HG03469 (cell line): ENCODE data around the gene GDF7.

ENCODE experiments used
- ATAC-seq: cut with Tn5 transposase; IDR thresholded peaks from one replicate; pipeline ENCODE4 v1.9.1; 2021; ENCODE audit warnings: mild to moderate bottlenecking, moderate library complexity, moderate number of reproducible peaks; ENCODE audit not compliant: unreplicated experiment

GDF7 gene

DNA sequence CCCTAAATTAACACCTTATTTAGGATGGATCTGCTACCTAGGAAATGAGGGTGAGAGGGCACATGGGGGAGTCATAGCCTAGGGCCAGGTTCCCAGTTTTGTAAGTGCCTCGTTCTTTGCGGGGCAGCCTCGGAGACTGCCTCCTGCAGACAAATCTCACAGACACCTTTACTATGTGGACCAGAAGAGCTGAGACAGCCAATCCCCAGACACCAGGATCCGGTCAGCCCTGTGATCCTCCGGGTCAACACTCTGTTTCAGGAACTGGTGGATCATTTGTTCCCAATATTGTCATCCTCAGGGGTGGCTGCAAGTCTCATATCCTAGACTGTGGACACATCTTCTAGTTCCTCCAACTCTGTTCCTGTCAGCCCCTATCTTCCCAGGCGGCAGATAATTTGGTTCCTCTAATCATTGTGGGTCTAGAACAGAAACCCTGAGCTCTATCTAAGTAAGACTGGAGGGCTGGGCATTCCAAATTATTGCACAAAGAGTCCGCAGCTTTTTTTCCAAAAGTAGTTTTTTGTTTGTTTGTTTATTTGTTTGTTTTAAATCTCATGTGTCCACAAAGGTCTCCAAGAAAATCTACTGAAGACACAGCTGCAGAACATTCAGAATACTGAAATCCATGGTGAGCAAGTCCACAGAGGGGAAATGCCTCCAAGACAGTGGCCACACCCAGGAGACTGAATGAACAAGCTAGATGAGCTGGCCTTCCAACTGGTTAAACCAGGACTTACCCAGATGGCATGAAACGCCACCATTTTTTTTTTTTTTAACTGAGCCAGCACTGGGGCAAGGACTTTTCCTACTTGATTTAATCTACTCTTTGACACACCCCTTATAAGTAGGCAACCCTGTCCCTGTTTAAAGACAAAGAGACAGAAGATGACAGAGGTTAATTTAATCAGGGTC lies 6.2 kb upstream of the GDF7 start:
- no peak for ATAC-seq

DNA sequence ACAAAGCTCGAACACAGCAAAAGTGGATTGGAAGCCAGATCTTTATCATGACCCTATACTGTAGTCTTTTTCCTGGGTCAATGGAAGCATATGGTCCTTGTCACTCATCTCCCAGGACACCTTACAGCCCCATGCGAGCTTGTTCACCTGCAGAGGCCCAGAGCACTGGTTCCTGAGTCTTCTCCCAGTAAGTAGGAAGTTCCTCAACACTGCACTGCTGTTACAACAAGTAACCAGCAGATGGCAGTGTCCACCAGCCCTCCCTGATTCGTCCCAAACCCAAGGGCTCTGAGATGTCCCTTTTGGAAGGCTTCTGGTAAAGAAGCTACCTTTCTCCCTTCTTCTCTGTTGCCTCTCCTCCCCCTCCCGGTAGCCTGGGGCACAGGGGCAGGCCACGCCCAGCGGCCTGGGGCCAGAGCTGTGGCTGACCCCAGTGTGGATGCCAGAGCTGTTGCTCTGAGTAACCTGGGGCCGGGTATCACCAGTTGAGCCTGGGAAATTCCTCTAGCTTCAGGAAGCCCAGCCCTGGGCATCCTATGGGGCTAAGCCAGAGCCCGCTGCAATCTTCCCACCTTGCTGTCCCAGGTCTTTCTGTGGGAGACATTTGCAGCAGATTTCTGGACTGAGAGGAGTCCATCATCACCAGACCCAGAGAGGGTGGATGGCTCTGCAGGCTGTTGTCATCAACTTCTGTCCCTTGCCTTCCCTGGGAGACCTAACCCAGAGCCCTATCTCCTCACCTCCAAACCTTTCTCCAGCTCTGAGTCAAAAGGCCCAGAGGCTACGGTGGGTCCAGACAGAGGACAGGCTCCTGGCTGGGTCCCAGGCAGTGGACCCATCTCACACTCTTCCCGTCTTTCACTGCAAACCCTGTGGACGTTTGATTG lies 5.3 kb upstream of the GDF7 start:
- peak; percentile 70 for ATAC-seq

DNA sequence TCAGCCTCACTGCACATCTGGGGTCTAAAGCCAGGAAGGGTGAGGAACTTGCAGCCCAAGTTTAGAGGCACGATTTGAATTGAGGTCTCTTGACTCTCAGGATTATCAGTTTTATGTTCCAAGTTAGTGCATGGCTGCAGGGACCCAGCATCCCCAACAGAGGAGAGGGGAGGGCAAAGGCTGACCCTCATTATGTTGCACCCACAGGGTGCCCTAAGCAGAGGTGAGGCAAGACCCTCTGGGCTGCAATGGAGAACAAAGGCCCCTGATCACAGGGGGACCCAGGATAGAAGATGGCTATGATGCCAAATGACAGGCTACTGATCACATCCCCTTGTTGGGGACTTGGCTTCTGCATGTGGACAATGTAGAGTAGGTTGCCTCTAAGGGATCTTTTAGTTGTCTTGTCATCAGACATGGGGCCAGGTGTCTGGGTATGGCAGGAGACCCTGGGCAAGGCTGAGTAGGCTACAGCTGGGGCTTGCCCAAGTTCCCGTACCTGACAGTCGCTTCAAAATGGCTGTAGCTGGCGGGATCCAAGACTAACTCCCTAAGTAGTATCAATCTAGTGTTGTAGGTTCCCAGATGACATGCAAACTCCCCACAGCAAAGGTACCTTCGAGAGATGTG lies 4.5 kb upstream of the GDF7 start:
- ATAC-seq: no peak

DNA sequence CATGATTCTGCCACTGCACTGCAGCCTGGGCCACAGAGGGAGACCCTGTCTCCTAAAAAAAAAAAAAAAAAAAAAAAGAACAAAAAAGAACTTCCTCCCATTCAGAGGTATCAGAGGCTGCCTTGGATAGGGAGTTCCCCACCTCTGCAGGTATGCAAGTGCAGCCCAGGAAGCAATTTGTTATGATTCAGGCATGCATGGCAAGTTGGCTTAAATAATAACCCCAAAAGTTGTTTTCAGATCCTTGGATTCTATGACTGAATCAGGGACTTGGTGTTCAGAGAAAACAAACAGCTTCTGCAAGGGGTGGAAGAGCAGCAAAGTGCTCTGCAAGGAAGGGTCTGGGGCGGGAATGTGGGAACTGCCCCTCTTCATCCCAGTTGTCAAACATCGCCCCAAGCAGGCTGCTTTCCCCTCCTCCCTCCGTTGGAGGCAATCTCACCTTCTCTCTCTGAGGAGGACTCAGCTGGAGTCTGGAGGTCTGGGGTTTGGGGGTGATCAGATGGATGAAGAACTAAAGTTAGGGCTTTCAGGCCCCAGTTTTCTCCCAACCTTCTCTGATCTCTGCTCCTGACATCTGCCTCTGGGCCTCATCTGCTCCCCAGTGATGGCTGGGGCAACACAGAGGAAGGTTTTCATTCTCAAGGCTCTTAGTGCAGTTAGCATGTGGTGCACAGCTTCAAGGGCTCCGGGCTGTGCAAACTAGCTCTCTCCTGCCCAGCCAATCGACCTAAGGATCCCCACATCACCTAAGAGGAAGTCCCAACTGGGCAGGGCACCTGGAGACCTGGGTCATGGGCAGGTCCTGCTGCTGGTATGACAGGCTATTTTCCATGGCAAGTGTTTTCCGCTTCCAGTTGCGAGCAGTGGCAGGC lies 3.5 kb upstream of the GDF7 start:
- ATAC-seq: no peak

DNA sequence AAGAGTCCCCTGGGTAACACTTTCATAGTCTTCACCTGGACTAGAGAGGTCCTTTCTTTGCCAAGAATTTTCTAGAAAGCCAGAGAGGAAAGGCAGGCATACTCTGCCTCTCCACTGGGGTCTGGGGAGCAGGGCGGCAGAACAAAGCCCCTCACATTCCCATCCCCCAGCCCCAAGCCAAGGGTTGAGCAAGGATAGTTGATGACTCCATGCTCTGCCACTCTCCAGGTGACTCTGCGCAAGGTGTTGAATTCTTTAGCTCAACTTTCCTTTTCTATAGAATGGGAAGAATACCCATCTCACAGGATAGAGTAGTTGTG lies 2.9 kb upstream of the GDF7 start:
- ATAC-seq: no peak

DNA sequence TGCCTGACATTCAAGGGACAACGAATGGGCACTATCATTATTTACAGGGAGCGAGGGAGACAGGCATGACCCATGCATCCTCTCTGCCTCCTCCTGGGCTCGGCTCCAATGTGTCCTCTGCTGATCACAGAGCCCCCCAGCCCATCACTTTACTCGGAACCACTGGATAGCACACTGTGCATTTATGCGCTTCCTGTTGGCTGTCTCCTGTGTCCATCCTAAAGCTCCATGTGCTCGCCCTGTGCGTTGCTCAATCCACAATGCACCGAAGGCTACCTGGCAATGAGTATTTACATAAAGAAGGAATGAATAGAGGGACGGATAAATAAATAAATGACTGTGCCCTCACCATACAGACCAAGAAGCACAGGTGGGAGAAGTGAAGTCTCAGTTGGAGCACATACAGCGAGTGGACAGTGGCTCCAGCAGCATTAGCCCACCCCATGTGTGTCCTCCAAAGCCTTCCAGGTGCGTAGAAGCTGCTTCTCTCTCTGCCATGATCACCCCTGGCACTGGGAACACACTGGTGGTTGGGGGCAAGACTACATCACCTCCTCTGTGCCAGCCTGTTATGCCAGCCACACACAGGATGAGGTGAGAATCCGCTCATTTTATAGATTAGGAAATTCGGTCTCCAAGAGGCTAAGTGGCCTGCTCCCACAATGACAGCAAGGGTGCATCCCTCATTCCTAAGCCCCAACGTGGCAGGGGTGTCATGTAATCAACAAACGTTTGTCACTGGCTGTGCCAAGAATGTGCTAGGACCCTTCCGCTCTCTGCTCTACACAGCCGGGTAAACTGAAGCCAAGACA lies 2.3 kb upstream of the GDF7 start:
- ATAC-seq: no peak

DNA sequence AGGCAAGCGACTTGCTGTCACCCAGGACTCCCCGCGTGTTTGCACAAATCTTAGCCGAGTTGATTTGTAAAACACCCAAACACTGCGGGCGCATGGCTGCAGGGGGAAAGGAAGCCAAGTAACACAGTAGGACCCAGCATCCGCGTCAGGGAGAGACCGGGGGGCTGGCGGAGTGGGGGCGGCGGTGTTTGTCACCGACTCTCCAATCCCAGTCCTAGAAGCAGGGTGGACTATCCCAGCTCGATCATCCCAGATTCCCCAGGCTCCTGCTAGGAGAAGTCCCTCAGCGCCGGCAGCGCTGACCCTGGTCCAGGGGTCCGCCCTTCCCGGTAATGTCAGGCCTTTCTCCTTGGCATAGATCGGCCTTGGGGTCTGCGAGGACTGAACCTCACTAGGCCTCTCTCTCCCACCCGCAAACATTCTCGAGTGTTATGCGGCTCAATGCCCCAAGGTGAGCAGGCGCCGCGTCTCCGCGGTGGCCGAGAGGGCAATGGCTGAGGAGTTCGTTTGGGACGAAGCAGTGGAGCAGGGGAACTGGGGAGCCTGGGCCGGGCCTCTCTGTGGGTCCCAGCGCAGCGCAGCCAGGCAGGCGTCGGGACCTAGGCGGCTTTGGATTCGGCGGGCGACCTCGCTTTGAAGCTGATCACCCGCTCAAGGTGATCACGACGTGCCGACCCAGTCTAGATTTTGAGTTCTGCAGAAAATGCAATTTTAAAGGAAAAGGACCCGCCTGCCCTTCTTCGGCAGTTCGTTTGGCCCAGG lies 1.5 kb upstream of the GDF7 start:
- no peak for ATAC-seq

DNA sequence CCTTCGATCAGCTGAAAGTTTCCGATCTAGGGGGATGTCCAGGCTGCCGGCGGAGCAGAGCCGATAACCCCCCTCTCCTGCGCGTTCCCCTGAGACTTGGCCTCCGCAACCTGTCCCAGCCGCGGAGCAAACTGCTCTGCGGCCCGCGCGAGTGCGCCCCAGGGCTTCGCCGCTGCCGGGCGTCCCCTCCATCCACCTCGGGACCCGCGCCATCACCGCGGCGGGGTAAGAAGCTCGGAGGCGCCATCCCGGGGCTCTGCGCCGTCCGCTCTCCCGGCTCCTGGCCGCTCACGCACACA lies 990 bp upstream of the GDF7 start:
- ATAC-seq: no peak

DNA sequence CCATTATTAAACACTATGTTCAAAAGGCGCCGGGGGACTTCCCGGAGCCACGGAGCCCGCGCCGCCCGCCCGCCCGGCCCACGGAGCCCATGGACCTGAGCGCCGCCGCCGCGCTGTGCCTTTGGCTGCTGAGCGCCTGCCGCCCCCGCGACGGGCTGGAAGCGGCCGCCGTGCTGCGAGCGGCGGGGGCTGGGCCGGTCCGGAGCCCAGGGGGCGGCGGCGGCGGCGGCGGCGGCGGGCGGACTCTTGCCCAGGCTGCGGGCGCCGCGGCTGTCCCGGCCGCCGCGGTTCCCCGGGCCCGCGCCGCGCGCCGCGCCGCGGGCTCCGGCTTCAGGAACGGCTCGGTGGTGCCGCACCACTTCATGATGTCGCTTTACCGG lies 197 bp downstream of the GDF7 start:
- no peak for ATAC-seq

DNA sequence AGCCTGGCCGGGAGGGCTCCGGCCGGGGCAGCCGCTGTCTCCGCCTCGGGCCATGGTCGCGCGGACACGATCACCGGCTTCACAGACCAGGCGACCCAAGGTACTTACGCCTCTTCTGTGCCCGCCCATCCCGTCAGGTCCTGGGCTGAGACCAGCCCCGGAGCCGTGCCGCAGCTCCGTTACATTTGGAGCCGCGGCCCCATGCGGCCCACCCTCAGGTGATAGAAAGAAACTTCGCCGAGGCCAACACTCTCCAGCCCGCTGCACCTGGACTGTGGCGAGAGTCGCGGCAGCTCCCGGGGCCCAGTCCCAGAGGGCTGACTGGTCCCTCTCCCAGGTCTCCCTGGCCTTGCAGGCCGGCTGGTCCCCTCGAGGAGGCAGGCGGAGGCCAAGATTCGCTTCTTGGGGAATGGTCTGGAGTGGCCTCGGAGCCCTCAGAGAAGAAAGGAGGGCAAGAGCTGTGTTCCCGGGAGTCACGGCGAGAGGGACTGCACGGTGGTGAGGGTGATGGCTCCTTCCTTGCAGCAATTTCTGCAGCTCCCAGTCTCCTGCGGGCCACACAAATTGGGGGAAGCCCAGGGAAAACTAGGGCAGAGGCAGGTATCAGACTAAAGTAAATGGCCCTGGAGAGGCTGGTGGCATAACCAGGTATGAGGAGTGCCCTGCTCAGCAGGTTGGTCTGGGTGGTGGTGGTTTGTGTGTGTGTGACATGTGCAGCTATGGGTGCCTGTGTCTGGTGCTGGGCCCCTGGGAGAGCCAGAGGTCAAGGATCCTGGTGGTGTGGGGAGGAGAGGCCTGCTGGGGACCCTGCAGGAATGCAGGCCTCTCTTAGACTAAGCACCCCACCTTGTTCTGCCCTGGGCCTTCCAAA lies 822 bp downstream of the GDF7 start:
- ATAC-seq: no peak

DNA sequence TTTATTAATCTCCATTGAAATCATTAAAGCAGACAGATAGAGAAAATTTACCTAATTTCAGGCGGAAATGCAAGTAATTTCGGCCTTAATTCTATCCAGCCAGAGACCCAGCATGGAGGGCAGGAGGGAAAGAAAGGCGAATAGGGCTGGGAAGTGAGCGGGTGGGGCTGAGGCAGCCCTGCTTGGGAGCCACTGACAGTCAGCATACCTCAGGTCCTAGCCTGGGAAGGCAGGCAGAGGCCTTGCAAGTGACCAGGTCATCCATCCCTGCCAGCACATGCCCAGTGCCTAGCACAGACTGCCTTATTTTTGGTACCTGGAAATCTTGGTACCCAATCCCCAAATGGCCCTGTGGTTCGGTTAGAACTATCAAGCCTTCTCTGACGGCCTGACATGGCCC lies 1.5 kb downstream of the GDF7 start:
- no peak for ATAC-seq

DNA sequence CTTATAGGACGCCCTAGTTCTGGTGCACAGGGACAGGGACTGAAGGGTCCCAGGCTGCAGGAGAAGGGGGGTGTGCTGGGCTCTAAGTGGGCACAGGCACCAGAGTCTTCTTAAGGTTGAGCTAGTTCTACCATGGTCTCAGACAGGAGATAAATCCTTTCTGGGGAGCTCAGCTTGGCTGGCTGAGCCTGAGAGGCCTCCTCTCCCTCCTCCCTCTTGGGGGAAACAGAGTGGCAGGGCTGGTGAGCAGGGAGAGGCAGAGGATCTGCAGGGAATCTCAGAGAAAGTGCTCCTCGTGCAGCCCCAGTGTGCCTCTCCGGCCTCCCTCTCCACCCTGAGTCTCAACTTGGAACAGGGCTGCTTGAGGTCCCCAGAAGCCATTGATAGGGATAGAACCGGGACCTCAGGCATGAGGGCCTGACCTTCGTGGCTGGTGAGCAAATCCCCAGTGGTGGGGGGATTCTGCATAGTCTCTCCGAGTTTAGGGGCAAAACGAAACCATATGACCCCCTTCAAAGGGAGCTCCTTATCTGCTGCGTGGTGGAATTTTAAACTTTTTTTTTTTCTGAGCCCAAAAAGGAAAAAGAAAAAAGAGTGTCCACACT lies 2.0 kb downstream of the GDF7 start:
- no peak for ATAC-seq

DNA sequence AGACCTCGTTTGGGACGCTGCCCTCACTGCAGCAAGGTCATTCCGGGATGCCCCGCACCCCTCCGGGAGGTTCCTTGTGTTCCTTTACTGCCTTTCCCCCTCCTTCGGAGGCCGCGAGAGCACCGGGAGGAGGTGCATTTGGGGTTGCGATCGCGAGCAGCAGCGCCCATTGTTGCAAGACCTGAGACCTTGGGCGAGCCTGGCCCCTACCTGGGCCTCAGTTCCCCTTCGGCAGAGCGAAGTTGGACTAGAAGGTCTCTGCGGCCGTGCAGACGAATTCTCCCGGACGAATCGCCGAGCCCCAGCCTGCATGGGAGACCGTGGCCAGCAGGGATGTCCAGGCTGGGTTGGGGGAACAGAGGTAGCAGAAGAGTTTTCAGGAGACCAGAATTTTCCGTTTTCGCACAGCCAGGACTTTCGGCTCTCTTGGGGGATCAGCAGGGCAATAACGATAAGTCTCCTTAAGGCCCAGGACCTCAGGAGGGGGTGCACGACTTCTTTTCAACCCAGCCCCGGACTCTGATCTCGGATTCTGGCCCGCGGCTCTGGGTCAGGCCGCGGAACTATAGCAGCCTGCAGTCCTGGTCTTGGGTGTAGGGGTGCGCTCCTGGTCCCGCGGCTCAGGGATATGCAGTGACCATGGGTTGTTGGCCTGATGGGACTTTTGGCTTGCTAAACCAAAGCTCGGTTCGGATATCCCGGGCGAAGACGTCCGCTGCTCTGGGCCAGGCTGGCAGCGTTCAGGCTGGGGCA lies 2.8 kb downstream of the GDF7 start:
- ATAC-seq: no peak

DNA sequence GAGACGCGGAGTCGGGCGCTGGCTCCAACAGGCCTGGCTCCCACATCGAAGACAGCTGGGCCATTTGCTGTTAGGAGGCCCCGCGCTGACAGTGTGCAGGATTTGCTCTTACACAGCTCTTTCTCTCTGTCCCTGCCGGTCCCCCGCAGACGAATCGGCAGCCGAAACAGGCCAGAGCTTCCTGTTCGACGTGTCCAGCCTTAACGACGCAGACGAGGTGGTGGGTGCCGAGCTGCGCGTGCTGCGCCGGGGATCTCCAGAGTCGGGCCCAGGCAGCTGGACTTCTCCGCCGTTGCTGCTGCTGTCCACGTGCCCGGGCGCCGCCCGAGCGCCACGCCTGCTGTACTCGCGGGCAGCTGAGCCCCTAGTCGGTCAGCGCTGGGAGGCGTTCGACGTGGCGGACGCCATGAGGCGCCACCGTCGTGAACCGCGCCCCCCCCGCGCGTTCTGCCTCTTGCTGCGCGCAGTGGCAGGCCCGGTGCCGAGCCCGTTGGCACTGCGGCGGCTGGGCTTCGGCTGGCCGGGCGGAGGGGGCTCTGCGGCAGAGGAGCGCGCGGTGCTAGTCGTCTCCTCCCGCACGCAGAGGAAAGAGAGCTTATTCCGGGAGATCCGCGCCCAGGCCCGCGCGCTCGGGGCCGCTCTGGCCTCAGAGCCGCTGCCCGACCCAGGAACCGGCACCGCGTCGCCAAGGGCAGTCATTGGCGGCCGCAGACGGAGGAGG lies 3.5 kb downstream of the GDF7 start:
- no peak for ATAC-seq

DNA sequence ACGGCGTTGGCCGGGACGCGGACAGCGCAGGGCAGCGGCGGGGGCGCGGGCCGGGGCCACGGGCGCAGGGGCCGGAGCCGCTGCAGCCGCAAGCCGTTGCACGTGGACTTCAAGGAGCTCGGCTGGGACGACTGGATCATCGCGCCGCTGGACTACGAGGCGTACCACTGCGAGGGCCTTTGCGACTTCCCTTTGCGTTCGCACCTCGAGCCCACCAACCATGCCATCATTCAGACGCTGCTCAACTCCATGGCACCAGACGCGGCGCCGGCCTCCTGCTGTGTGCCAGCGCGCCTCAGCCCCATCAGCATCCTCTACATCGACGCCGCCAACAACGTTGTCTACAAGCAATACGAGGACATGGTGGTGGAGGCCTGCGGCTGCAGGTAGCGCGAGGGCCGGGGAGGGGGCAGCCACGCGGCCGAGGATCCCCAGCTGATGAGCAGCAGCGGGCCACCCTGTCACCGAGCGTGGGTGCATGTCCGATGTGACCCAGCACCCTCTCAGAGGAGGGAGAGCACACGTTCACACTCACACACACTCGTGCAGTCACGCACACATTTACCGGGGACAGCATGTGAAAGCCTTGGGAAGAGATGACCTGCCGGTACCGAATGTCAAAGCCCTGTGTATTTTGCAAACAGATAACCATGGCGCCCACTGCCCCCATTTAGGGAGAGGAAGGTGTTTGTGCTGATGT lies 4.2 kb downstream of the GDF7 start:
- no peak for ATAC-seq

DNA sequence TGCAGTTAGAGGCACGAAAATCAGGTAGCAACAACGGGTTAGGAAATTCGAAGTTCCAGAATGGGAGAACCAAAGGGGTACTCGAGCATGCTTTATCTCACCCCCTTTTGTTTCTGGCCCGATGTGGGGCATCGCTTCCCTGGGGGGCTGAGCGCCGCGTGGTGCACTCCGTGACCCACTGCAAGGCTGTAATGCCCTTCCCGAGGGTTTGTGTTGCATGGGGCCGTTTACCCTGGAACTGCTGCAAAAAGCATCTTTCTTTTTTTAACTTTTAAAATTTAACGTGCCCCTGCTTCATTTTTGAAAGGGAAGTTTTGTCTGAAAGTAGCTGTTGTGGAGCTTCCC lies 4.8 kb downstream of the GDF7 start:
- no peak for ATAC-seq
